Right lung (tissue), 5 donors: Measurements from ENCODE around the gene RHBDL2. TPM values are rescaled to one million over a fixed set of nuclear protein-coding genes. Genes with fewer than 3 reads are reported as not detected.
"Not testable (repeated sequence)": the region's sequence is repeated elsewhere in the genome, so short reads cannot be mapped to it uniquely, and the experiment has no call there.

ENCODE experiments used
- DNase-seq, 2 donors: peaks; one replicate each; pipeline ENCODE4 v3.0.0-alpha.2; 2013
- polyA plus RNA-seq, 5 donors: library from polyadenylated mRNA; unstranded; fragments of 120-200 nt; gene quantifications; one replicate each; pipeline versions ENCODE4 v1.2.1 to v1.2.3, GENCODE V29; 2013; ENCODE audit warnings: inconsistent platforms in 1 of 5, low replicate concordance in 1 of 5; ENCODE audit not compliant: insufficient read length in 5 of 5, insufficient read depth in 1 of 5

RHBDL2 gene
- polyA plus RNA-seq, 5 donors: 1.3 to 1.7 (median 1.5) TPM

DNA sequence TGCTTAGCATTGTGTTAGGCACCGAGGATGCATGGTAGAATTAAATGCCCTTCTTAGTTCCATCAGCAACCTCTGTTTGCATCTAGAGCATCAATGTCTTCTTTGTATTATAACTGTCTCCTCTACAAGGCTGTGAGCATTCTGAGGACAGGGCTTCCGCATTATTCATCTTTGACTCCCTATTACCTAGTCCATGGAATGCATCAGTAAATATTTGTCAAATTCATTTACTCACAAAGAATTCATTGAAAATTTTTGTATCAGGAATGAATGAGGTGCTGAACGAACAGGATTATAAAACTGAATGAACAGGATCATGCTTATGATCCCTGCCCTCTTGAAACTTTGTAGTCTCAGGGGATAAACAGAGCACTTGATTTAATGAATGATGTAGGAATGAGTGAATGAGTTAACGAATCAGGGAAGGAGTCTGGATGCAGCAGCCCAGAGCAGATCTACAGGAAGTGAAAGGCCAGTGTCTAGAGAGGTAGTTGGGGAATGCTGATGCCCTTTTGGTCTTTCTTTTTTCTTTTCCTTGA lies 2.8 kb downstream of the RHBDL2 start:
- DNase-seq: no peak

GRCh38 chr1:38932571-38932970 lies 9.1 kb downstream of the RHBDL2 start:
- no peak for DNase-seq

DNA sequence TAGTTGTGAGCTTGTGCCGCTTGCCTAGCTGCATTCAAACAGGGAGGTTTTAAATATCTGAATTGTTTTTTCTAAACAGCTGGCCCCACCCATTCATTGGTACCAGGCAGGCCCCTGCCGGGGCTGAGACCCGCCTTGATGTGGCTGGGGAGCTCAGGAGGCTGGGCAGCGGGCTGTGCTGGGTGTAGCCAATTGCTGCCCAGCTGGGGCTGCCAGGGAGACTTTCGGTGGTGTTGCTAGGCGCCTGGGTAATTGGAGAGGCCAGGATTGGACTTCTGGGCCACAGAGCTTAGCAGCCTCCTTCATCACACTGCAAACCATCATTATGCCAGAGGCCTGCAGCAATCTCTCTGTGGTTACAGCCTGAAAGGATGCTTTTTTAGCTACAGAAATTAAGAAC lies 12.2 kb downstream of the RHBDL2 start:
- DNase-seq: no peak

- DNase-seq: no peak
These were observed 12.6 kb downstream of the RHBDL2 start for GRCh38 chr1:38929054-38929453.

- DNase-seq: no peak
These were observed 15.5 kb downstream of the RHBDL2 start for GRCh38 chr1:38926091-38926490.

- no peak for DNase-seq
These were observed 16.2 kb downstream of the RHBDL2 start for GRCh38 chr1:38925391-38925790.

DNA sequence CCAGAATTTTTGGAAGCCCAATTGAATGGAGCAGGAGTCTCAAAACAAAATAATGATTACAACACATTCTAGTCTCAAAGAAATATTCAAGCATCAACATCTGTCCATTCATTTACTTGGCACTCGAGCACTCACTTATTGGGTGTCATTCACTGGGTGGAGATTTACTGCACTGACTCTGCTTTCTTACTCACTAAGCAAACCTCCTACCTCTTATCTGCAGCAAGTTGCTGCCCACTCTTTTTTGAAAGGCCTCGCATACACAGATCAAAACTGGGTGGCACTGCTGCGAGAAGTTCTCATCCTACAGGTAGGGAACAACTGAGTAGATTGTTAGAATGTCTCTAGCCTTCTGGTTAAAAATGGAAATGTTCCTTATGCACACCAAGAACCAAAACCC lies 18.0 kb downstream of the RHBDL2 start:
- no peak for DNase-seq

DNA sequence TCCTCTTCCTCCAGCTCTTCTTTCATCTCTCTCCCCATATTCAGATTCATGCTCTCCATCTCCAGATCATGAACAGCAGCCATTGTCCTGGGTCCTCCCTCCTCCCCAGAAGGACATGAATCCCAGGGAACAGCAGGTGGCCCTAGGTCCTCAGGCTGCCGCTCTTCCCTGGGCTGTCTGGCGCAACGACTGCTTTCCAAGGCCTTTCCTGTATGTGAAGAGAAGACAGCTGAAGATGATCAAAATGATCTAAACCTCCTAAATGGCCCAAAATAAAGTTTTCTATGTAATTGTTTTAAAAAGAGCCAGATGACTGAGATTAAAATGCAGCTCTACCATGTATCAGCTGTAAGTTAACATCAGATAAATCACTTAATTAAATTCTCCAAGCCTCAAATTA lies 22.5 kb downstream of the RHBDL2 start:
- no peak for DNase-seq

- no peak for DNase-seq
These were observed 23.1 kb downstream of the RHBDL2 start for GRCh38 chr1:38918568-38918967.

DNA sequence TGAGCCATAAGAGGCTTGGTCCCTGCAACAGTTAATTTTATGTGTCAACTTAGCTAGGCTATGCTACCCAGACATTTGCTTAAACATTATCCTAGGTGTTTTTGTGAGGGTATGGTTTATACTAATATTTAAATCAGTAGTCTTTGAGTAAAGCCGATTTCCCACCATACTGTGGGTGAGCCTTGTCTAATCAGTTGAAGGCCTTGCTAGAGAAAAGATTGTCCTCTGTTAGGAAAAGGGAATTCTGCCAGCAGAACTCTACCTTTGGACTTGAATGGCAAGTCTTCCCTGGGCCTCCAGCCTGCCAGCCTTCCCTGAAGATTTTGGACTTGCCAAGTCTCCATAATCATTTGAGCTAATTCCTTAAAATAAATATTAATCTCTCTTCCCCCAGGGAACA lies 23.9 kb downstream of the RHBDL2 start:
- DNase-seq: no peak

DNA sequence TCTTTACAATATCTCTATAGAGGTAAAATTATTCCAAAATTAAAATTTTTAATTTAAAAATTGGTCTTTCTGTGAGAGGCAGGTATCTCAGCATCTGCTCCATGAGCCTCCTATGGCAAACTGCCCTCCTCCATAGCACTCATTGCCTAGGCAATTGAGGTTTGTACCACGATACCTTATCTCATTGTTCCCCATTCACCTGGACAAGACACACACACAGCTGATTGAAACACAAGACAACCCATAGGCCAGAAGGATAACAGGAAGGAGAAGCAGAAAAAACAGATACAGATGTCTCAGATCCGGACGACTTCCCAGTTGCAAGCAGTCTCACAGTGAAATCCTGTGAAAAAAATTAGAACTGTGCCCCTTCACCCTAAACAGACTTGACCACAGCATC lies 24.3 kb downstream of the RHBDL2 start:
- DNase-seq: no peak

GRCh38 chr1:38915352-38915948 lies 26.2 kb downstream of the RHBDL2 start:
- DNase-seq: no peak

DNA sequence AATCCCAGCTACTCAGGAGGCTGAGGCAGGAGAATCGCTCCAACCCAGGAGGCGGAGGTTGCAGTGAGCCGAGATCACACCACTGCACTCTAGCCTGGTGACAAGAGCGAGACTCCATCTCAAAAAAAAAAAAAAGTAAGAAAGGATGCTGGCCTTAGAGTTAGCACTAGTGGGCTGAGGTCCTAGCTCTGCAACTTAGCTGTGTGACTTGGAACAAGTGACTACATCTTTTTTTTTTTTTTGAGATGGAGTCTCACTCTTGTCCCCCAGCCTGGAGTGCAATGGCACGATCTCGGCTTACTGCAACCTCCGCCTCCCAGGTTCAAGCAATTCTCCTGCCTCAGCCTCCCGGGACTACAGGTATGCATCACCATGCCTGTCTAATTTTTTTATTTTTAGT lies 26.7 kb downstream of the RHBDL2 start:
- not testable (repeated sequence) for DNase-seq

GRCh38 chr1:38908821-38909220 lies 32.8 kb downstream of the RHBDL2 start:
- no peak for DNase-seq

DNA sequence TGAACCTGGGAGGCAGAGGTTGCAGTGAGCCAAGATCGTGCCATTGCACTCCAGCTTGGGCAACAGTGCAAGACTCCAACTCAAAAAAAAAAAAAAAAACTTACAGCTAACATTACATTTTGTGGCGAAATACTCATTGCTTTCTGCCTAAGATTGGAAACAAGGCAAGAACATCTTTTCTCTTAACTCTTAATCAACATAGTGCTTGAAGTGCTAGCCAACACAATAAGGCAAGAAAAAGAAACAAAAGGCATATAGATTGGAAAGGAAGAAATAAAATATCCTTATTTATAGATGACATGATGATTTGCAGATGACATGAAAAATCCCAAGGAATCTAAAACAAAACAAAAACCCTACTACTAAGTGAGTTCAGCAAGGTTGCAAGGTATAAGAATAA lies 35.6 kb downstream of the RHBDL2 start:
- DNase-seq: no peak

DNA sequence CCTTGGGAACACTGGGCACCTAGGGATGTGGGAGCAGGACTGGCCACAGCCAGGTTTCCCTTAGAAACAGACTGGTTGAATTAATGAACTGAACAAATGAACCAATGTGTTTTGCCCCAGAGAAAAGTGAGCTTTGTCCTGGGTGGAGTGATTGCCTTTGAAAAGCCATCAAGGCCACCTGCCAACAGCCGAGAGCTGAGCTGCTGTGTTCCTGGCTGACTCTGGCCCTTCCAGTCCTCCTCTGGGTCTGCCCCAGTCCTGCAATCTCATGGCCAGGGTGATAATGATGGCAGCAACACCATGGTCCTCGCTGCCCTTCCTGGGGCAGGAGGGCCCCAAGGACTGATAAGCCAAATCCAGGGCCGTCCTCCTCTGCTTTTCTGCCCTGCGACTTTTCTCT lies 42.1 kb downstream of the RHBDL2 start:
- no peak for DNase-seq

GRCh38 chr1:38898653-38899230 lies 42.9 kb downstream of the RHBDL2 start:
- no peak for DNase-seq

DNA sequence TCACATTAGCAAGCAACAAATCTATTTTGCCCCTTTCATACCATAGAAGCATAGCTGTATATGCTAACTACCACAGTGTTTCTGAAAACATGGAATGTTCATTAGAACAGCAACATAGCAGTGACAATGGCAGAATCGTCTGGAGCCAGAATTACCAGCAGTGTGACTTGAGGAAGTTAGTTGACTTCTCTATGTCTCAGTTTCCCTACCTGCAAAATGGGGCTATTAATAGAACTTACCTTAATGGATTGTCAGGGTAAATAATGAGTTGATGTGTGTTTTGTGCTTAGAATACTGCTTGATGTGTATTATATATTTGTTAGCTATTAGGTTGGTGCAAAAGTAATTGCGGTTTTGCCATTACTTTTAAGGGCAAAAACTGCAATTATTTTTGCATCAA lies 45.5 kb downstream of the RHBDL2 start:
- DNase-seq: no peak

DNA sequence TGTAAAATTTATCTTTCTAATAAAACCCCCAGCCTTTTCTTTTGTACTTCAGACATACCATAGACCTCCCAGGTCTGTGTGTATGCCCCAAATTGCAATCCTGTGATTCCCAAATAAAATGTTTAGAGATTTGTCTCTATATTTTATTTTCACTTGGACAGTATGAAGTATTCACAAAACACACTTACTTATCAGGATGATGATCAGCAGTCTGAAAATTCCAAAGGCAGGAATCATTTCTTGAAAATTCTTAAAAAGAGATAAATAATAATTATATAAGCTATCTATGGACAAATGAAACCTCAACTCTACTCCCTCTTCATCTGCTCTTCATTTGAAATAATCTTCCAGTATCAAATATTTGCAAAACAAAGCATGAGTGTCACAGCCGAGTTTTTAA lies 48.7 kb downstream of the RHBDL2 start:
- no peak for DNase-seq

DNA sequence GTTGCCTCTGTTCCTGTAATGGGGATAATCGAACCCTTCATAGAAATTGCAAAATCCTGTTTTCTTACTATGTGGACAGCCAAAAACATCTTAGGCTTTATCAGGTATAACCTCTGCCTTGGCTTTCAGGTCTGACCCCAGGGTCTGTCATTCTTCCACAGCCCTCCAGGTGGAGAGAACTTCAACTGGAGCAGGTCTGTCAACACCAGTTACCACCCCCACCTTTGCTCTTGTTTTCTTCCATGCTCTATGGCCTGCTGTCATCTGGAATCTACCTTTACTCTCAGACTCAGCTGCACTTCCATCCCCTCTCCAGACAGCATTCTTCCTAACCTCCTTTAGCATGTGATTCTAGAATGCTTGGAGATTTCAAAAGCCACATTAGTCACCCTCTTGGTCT lies 49.9 kb downstream of the RHBDL2 start:
- no peak for DNase-seq

DNA sequence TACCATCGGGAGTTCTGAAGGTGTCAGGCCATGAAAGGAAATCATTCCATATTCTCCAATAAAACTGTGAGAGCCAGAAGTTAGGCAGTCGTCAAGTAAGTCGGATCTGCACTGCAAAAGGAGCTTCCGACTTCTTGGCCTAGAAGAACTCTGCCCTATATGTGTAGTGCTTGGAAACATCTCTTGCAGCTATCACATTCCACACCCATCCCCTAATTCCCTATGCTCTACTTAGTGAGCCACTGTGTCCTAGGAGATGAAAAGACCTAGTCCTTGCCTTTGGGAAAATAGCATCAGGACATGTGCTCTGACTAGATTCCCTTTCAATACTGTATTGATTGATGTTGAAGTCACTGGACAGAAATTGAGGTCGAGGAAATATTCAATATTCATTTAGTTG lies 52.0 kb downstream of the RHBDL2 start:
- no peak for DNase-seq

DNA sequence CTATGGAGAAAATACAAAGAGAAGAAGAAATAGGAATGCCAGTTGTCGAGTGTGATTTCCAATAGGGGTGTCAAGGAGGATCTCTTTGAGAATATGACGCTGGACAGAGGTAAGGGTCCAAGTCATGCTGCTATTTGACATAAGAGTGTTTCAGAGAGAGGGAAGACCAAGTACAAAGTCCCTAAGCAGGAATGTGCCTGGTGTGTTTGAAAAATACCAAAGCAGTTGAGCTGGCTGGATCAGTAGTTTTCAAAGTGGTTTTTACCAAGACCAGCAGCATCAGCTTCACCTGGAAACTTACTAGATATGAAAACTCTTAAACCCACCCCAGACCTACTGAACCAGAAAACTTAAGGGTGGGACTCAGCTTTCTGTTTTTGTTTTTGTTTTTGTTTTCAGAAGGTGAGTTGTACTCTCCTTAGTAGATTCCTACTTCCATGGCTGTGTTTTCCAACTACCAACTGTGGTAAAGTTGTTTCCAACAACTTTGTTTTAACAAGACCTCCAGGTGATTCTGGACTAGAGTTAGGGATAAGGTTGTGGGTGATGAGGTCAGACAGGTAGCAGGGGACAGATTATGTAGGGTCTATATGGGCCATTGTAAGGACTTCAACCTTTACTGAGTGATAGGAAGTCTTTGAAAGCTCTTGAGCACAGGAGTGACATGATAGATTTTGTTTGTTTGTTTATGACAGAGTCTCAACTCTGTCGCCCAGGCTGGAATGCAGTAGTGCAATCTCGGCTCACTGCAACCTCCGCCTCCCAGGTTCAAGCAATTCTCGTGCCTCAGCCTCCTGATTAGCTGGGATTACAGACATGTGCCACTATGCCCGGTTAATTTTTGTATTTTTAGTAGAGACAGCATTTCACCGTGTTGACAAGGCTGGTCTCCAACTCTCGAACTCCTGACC lies 53.0 kb downstream of the RHBDL2 start:
- DNase-seq: no peak

DNA sequence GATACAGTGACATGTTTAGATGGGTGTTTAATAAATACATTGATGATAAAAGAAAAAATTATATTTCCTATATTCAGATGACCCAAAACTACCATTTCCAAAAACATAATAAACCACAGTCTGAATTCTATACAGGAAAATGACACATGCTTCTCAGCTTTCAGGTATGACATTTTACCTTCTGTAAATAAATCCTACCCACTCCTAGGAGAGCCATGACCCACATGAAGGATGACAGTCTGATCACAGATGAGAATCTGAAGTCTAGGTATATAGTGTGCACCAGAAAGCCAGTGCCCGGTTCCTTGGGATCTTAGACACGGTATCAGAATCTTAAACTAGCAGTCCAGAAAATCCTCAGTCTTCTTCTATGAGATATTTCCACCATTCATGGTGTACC lies 56.5 kb downstream of the RHBDL2 start:
- DNase-seq: no peak
